ENCODE results near the gene RCAN2. TPM values are rescaled to one million over a fixed set of nuclear protein-coding genes. Genes with fewer than 3 reads are reported as not detected.

Gene RCAN2
- total RNA-seq, 1 donor from 2014 or later = 3.6 TPM

DNA sequence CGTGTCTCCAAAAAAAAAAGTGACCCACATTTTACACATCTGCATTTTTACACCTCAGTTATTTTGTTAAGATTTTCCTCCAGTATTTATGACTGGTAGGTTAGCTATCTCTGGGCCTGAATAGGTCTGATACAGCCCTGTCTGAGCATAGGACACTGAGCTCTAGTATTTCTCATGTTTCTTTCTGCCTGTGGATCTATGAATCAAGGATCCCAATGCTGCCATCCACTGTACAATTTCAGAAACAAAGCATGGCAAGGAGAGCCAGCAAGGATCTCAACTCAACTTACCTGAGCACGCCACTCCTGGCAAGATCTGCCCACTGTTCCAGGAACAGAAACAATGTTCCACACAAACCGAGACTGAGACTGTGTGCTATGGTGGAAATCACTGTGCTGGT lies 284.1 kb downstream of the RCAN2 start:
- Mint-ChIP-seq H3K4me1 (no peaks in the 10 kb centered on the region), H3K4me3 (no peak overlapping the region), H3K27ac (ENCODE audit: unreplicated experiment) (no peak overlapping the region), H3K9me3 (no peaks in the 10 kb centered on the region), H3K36me3 (ENCODE audit: low read depth) (no peaks in the 10 kb centered on the region), H3K27me3 (ENCODE audit: low read depth) (peaks cover 5% of the 10 kb centered on the region)
- no peak for DNase-seq (ENCODE audit: low read depth, low spot score)
- TF ChIP-seq, protein P1, sequence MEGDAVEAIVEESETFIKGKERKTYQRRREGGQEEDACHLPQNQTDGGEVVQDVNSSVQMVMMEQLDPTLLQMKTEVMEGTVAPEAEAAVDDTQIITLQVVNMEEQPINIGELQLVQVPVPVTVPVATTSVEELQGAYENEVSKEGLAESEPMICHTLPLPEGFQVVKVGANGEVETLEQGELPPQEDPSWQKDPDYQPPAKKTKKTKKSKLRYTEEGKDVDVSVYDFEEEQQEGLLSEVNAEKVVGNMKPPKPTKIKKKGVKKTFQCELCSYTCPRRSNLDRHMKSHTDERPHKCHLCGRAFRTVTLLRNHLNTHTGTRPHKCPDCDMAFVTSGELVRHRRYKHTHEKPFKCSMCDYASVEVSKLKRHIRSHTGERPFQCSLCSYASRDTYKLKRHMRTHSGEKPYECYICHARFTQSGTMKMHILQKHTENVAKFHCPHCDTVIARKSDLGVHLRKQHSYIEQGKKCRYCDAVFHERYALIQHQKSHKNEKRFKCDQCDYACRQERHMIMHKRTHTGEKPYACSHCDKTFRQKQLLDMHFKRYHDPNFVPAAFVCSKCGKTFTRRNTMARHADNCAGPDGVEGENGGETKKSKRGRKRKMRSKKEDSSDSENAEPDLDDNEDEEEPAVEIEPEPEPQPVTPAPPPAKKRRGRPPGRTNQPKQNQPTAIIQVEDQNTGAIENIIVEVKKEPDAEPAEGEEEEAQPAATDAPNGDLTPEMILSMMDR (conservative IDR thresholded peaks at IDR 0.05) = no peak

DNA sequence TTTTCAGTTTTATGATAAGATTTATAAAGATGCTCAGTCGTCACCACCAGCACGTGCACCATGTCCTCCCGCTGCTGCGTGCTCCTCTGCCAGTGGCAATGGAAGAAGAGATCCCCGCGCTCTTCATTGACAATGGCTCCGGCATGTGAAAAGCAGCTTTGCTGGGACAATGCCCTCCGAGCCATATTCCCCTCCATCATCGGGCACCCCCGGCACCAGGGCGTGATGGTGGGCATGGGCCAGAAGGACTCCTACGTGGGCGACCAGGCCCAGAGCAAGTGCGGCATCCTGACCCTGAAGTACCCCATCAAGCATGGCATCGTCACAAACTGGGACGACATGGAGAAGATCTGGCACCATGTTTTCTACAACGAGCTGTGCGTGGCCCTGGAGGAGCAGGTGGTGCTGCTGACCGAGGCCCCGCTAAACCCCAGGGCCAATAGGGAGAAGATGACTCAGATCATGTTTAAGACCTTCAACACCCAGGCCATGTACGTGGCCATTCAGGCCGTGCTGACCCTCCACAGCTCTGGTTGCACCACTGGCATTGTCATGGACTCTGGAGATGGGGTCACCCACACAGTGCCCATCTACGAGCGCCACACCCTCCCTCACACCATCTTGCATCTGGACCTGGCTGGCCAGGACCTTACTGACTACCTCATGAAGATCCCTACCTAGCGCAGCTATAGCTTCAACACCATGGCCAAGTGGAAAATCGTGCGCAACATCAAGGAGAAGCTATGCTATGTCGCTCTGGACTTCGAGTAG lies 286.2 kb downstream of the RCAN2 start:
- Mint-ChIP-seq H3K9me3 (no peaks in the 10 kb centered on the region), H3K27ac (ENCODE audit: unreplicated experiment) (no peak overlapping the region), H3K27me3 (ENCODE audit: low read depth) (peaks cover 5% of the 10 kb centered on the region), H3K36me3 (ENCODE audit: low read depth) (no peaks in the 10 kb centered on the region), H3K4me1 (no peaks in the 10 kb centered on the region), H3K4me3 (no peak overlapping the region)
- DNase-seq (ENCODE audit: low read depth, low spot score) = no peak
- TF ChIP-seq, protein P1 (conservative IDR thresholded peaks at IDR 0.05) = no peak

DNA sequence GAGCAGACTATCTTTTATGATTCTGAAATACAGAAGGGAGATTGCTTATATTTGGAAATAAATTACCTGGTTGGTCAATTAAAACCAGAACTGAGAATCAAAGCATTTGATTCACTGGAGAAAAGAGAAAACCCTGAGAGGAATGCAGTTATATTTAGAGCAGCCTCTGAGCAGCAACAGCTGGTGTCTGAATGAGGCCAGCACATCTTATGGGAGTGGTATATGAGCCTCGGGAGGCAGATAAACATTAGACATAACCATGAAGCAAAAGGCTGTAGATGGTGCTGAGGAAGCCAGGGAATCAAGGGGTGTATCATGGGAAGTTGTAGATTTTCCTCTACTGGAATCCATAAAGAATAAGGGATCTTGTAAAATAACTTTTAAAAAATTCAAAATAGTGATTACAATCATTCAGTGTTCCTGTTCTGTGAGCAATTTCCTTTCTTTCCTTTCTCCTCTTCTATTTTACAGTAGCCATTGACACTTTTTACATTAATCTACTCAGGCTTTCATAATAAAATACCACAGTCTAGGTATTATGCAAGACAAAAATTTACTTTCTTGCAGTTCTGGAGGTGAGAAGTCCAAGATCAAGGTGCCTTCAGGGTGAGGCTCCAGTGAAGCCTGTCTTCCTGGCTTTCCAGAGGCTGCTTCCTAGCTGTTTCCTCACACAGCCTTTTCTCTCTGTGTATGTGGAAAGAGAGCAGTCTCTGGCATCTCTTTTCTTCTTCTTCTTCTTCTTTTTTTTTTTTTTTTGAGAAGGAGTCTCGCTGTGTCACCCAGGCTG lies 287.7 kb downstream of the RCAN2 start:
- DNase-seq (ENCODE audit: low read depth, low spot score) = no peak
- Mint-ChIP-seq H3K27me3 (ENCODE audit: low read depth) (peaks cover 3% of the 10 kb centered on the region), H3K4me1 (no peaks in the 10 kb centered on the region), H3K36me3 (ENCODE audit: low read depth) (no peaks in the 10 kb centered on the region), H3K27ac (ENCODE audit: unreplicated experiment) (no peak overlapping the region), H3K9me3 (no peaks in the 10 kb centered on the region), H3K4me3 (no peak overlapping the region)
- TF ChIP-seq, protein P1 (conservative IDR thresholded peaks at IDR 0.05) = no peak

DNA sequence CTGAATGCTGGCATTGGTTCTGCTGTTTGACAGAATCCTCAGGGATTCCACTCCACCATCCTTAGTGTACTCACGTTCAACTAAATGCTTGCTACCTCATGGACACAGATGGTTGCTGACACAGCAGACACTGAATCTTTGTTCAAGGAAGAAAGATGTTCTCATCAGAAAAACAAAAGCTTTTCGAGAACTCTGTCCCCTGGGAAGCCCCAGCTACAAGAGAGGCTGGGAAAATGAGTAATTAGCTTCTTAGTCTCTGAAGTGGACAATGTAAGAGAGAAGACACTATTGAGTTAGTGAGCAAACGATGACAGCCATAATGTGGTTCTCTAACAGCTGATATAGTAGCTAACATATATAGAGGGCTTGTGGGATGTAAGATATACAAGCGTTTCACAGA lies 289.5 kb downstream of the RCAN2 start:
- Mint-ChIP-seq H3K9me3 (no peaks in the 10 kb centered on the region), H3K36me3 (ENCODE audit: low read depth) (no peaks in the 10 kb centered on the region), H3K4me1 (no peaks in the 10 kb centered on the region), H3K27me3 (ENCODE audit: low read depth) (no peaks in the 10 kb centered on the region), H3K4me3 (no peak overlapping the region), H3K27ac (ENCODE audit: unreplicated experiment) (no peak overlapping the region)
- TF ChIP-seq, protein P1 (conservative IDR thresholded peaks at IDR 0.05) = no peak
- DNase-seq (ENCODE audit: low read depth, low spot score) = no peak

DNA sequence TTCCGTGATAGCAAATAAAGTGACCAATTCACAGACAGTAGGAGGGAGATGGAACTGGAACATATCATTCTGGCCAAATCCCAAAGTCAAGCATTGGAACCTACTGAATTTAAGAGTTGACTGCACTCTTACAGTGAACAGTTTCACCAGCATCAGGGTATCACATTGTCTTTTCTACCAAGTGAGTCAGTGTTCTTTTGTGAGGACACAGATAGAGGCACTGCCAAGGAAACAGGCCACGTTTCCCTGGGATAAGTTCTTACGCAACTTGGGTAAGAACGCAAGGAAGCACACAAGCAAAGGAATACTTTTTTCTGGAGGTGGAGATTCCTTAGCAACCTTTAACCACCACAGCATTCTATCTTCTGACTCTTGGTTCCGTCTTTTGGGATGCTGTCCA lies 291.9 kb downstream of the RCAN2 start:
- H3K27ac Mint-ChIP-seq (ENCODE audit: unreplicated experiment) = no peak overlapping the region
- H3K36me3 Mint-ChIP-seq (ENCODE audit: low read depth) = no peaks in the 10 kb centered on the region
- DNase-seq (ENCODE audit: low read depth, low spot score) = no peak
- TF ChIP-seq, protein P1 (conservative IDR thresholded peaks at IDR 0.05) = no peak
- H3K27me3 Mint-ChIP-seq (ENCODE audit: low read depth) = no peaks in the 10 kb centered on the region
- no peak overlapping the region for H3K4me3 Mint-ChIP-seq
- H3K4me1 Mint-ChIP-seq = no peaks in the 10 kb centered on the region
- H3K9me3 Mint-ChIP-seq = no peaks in the 10 kb centered on the region
